ENCODE data around the gene SLC26A8. TPM values are rescaled to one million over a fixed set of nuclear protein-coding genes. Genes with fewer than 3 reads are reported as not detected.
"Not testable (repeated sequence)": the region's sequence is repeated elsewhere in the genome, so short reads cannot be mapped to it uniquely, and the experiment has no call there.

The SLC26A8 gene
- total RNA-seq, 1 donor from 2014 or later: not detected

- Mint-ChIP-seq H3K36me3 (ENCODE audit: low read depth) (peaks cover 2% of the 10 kb centered on the region), H3K27ac (no peak overlapping the region), H3K9me3 (no peaks in the 10 kb centered on the region), H3K4me1 (ENCODE audit: low read depth) (peaks cover 16% of the 10 kb centered on the region), H3K4me3 (no peak overlapping the region), H3K27me3 (ENCODE audit: insufficient read depth) (no peaks in the 10 kb centered on the region)
- intact Hi-C loops (cut with micrococcal nuclease): no loop called here
- DNase-seq (ENCODE audit: low spot score): no peak
These were observed 97.8 kb downstream of the SLC26A8 start for GRCh38 chr6:35926509-35927215.

DNA sequence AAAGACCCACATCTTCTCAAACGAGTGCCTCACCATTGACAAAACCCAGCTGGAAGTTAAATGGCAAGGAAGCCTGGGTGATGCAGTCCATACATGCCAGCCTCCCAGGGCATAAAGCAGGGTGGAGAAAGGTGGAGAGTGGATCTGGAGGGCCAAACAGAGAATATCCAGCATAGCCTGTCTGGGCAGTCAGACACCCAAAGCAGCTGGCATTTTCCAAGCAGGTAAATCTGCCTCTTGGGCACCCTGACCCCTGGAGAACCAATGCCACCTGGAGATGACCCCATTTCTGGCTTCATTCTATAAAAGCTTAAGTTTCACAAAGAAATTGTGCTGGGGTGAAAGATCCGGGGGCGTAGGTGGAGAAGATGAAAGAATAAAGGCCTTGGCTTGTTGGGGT lies 98.5 kb downstream of the SLC26A8 start:
- Mint-ChIP-seq H3K9me3 (no peaks in the 10 kb centered on the region), H3K4me3 (no peak overlapping the region), H3K27me3 (ENCODE audit: insufficient read depth) (no peaks in the 10 kb centered on the region), H3K4me1 (ENCODE audit: low read depth) (peaks cover 22% of the 10 kb centered on the region), H3K36me3 (ENCODE audit: low read depth) (peaks cover 3% of the 10 kb centered on the region), H3K27ac (no peak overlapping the region)
- no peak for DNase-seq (ENCODE audit: low spot score)
- intact Hi-C loops (cut with micrococcal nuclease): no loop called here

DNA sequence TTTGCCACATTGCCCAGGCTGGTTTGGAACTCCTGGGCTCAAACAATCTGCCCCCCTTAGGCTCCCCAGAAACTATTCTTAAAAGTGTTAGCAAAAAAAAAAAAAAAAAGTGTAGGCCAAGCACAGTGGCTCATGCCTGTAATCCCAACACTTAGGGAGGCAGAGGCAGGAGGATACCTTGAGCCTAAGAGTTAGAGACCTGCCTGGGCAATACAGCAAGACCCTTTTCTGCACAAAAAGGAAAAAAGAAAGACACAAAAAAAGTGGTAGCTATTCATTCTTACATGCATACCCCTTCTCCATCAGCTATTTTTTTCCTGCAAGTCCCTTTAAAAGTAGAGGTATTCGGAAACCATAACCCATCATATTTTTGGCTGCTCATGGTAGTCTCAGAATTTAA lies 100.3 kb downstream of the SLC26A8 start:
- intact Hi-C loops (cut with micrococcal nuclease): loop anchor here (5.0 kb wide), 2 partner anchors 37 to 753 kb away; partner anchors contain the start of gene CDKN1A
- DNase-seq (ENCODE audit: low spot score): no peak
- Mint-ChIP-seq H3K36me3 (ENCODE audit: low read depth) (peaks cover 9% of the 10 kb centered on the region), H3K4me3 (no peak overlapping the region), H3K4me1 (ENCODE audit: low read depth) (peaks cover 23% of the 10 kb centered on the region), H3K27me3 (ENCODE audit: insufficient read depth) (no peaks in the 10 kb centered on the region), H3K27ac (no peak overlapping the region), H3K9me3 (no peaks in the 10 kb centered on the region)

DNA sequence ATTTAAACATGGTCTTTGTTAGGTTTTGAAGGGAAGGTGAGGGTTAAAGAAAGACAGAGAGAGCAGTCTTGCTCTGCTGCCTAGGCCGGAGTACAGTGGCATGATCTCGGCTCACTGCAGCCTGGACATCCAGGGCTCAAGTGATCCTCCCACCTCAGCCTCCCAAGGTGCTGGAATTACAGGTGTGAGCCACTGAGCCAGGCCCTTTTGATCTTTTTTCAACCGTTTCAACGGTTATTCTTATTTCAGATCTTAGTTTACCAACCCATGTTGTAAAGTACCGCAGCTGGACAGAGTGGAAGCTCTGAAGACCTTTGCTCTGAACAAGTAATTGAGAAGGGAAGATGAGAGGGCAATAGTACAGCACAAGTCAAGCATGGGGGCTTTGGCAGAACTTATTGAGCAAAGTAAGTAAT lies 102.3 kb downstream of the SLC26A8 start:
- Mint-ChIP-seq H3K36me3 (ENCODE audit: low read depth) (peaks cover 25% of the 10 kb centered on the region), H3K9me3 (no peaks in the 10 kb centered on the region), H3K4me3 (peak overlapping the region; percentile 94), H3K27ac (no peak overlapping the region), H3K27me3 (ENCODE audit: insufficient read depth) (no peaks in the 10 kb centered on the region), H3K4me1 (ENCODE audit: low read depth) (peaks cover 41% of the 10 kb centered on the region)
- no peak for DNase-seq (ENCODE audit: low spot score)
- intact Hi-C loops (cut with micrococcal nuclease): loop anchor here (5.0 kb wide), 2 partner anchors 35 to 755 kb away; partner anchors contain the start of gene CDKN1A

DNA sequence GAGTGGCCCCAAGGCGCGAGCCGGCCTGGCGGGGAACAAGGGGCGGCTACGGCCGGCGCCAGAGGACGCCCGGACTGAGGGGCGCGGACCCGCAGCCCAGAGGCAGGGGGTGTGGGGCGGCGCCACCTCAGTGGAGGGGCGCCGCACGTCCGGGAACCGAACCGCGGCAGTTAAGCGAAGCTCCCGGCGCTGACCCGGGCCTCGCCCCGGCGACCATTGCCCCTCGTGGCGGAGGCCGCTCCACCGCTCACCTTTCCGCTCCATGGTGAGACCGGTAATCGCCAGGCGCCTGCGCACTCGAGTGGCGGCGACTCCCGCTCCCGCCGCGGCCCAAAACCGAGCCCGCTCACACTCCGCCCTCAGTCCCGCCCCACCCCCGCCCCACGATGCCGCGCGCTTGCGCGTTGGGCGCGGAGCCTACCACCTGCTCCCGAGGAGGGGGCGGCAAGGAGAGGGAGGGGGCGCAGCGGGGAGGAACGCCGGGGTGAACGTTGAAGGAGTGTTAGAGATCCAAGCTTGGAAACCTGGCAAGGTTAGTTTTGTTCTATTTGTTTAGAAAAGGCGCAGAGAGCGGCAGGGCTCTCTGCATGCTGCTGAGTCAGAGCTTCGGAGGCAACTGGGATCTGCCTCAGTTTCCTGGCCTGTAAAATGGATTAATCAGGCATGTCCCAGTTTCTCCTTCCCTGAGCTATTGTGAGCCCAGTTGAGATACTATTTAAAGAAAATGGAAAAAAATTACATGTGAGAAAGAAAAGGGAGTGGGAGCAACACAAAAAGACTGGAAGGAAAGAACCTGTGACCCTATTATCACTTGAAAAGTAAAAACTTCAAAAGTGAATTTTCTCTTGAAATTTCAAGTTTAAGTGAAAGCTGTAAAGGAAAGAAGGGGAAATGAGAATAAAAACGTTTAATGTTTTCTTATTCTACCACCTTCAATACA lies 103.4 kb downstream of the SLC26A8 start, which contains the start of gene SRPK1:
TSS of gene SRPK1 (minus strand) at position 306 of the 940 bp plus-strand sequence. CDS start at position 264, 42 bp downstream.
- no peaks in the 10 kb centered on the region for H3K27me3 Mint-ChIP-seq (ENCODE audit: insufficient read depth)
- DNase-seq (ENCODE audit: low spot score): peak; percentile 85
- H3K36me3 Mint-ChIP-seq (ENCODE audit: low read depth): peaks cover 31% of the 10 kb centered on the region
- peaks cover 49% of the 10 kb centered on the region for H3K4me1 Mint-ChIP-seq (ENCODE audit: low read depth)
- peak within 1 kb of the TSS; percentile 93 for H3K27ac Mint-ChIP-seq
- peak within 1 kb of the TSS; percentile 96 for H3K4me3 Mint-ChIP-seq
- no peaks in the 10 kb centered on the region for H3K9me3 Mint-ChIP-seq
- intact Hi-C loops (cut with micrococcal nuclease): loop anchor here (1.0 to 5.0 kb wide), 7 partner anchors 34 to 756 kb away; partner anchors contain the start of genes CDKN1A, LHFPL5 and MAPK14

GRCh38 chr6:35919827-35920751 lies 104.4 kb downstream of the SLC26A8 start:
- H3K36me3 Mint-ChIP-seq (ENCODE audit: low read depth): peaks cover 34% of the 10 kb centered on the region

GRCh38 chr6:35919085-35919826 lies 105.2 kb downstream of the SLC26A8 start:
- peaks cover 35% of the 10 kb centered on the region for H3K36me3 Mint-ChIP-seq (ENCODE audit: low read depth)
- H3K4me1 Mint-ChIP-seq (ENCODE audit: low read depth): peaks cover 49% of the 10 kb centered on the region
- DNase-seq (ENCODE audit: low spot score): no peak
- intact Hi-C loops (cut with micrococcal nuclease): no loop called here
- H3K4me3 Mint-ChIP-seq: peak overlapping the region; percentile 96
- H3K9me3 Mint-ChIP-seq: no peaks in the 10 kb centered on the region
- no peaks in the 10 kb centered on the region for H3K27me3 Mint-ChIP-seq (ENCODE audit: insufficient read depth)
- H3K27ac Mint-ChIP-seq: peak overlapping the region; percentile 93

More at GRCh38 chr6:35919827-35920751, 104.4 kb downstream of the SLC26A8 start:
- Mint-ChIP-seq H3K4me3 (peak overlapping the region; percentile 96), H3K27me3 (ENCODE audit: insufficient read depth) (no peaks in the 10 kb centered on the region), H3K27ac (peak overlapping the region; percentile 93), H3K4me1 (ENCODE audit: low read depth) (peaks cover 49% of the 10 kb centered on the region), H3K9me3 (no peaks in the 10 kb centered on the region)
- peak; percentile 50 for DNase-seq (ENCODE audit: low spot score)
- intact Hi-C loops (cut with micrococcal nuclease): loop anchor here (1.0 to 5.0 kb wide), 4 partner anchors 33 to 757 kb away; partner anchors contain the start of genes CDKN1A and LHFPL5

GRCh38 chr6:35916893-35917292 lies 107.5 kb downstream of the SLC26A8 start:
- H3K27ac Mint-ChIP-seq; intact Hi-C loops (cut with micrococcal nuclease); H3K27me3 Mint-ChIP-seq (ENCODE audit: insufficient read depth); H3K9me3 Mint-ChIP-seq; DNase-seq (ENCODE audit: low spot score): not testable (repeated sequence)
- Mint-ChIP-seq H3K36me3 (ENCODE audit: low read depth) (peaks cover 53% of the 10 kb centered on the region), H3K4me3 (peak overlapping the region; percentile 57), H3K4me1 (ENCODE audit: low read depth) (peaks cover 35% of the 10 kb centered on the region)

DNA sequence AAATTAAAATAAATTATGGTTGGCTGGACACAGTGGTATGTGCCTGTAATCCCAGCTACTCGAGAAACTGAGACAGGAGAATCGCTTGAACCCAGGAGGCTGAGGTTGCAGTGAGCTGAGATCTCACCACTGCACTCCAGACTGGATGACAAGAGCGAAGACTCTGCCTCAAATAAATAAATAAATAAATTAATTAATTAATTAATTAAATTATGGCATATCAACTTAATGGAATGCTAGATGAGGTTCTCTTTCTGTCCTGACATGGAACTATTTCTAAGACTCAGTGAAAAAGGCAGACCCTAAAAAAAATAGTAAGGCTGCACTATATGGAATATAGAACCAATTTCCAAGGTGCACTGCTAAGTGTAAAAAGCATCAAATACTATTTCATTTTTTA lies 108.4 kb downstream of the SLC26A8 start:
- Mint-ChIP-seq H3K27ac (no peak overlapping the region), H3K4me3 (no peak overlapping the region), H3K36me3 (ENCODE audit: low read depth) (peaks cover 58% of the 10 kb centered on the region), H3K9me3 (peaks cover 2% of the 10 kb centered on the region), H3K27me3 (ENCODE audit: insufficient read depth) (no peaks in the 10 kb centered on the region), H3K4me1 (ENCODE audit: low read depth) (peaks cover 27% of the 10 kb centered on the region)
- intact Hi-C loops (cut with micrococcal nuclease): no loop called here
- no peak for DNase-seq (ENCODE audit: low spot score)

- H3K27ac Mint-ChIP-seq: no peak overlapping the region
- DNase-seq (ENCODE audit: low spot score): no peak
- peaks cover 67% of the 10 kb centered on the region for H3K36me3 Mint-ChIP-seq (ENCODE audit: low read depth)
- intact Hi-C loops (cut with micrococcal nuclease): no loop called here
- H3K9me3 Mint-ChIP-seq: peaks cover 17% of the 10 kb centered on the region
- H3K4me1 Mint-ChIP-seq (ENCODE audit: low read depth): peaks cover 27% of the 10 kb centered on the region
- no peak overlapping the region for H3K4me3 Mint-ChIP-seq
- H3K27me3 Mint-ChIP-seq (ENCODE audit: insufficient read depth): no peaks in the 10 kb centered on the region
These were observed 109.9 kb downstream of the SLC26A8 start for GRCh38 chr6:35914536-35914935.

DNA sequence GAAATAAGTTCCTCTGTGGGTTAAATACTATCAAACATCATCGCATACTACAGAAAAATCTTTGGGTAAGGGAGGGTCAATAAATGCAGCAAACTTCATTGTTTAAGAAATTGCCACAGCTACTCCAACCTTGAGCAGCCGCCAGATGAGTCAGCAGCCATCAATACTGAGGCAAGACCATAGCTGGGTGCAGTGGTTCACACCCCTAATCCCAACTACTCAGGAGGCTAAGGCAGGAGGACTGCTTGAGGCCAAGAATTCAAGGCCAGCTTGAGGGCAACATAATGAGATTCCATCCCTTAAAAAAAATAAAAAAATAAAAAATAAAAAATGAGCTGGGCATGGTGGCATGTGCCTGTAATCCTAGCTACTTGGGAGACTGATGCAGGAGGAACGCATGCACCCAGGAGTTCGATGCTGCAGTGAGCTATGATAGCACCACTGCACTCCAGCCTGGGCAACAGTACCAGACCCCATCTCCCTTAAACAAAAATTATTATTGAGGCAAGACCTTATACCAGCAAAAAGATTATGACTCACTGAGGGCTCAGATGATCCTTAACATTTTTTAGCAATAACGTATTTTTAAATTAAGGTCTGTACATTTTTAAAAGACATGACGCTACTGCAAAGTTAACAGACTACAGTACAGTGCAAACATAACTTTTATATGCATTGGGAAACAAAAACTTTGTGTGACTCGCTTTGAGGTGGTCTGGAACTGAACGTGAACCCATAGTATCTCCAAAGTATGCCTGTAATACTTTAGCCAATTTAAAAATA lies 112.4 kb downstream of the SLC26A8 start:
- H3K36me3 Mint-ChIP-seq (ENCODE audit: low read depth): peaks cover 70% of the 10 kb centered on the region

More for the DNA sequence above, 112.4 kb downstream of the SLC26A8 start:
- intact Hi-C loops (cut with micrococcal nuclease): no loop called here
- Mint-ChIP-seq H3K27ac (no peak overlapping the region), H3K4me3 (no peak overlapping the region), H3K4me1 (ENCODE audit: low read depth) (peaks cover 7% of the 10 kb centered on the region), H3K9me3 (peaks cover 31% of the 10 kb centered on the region), H3K27me3 (ENCODE audit: insufficient read depth) (no peaks in the 10 kb centered on the region)
- DNase-seq (ENCODE audit: low spot score): no peak
